Measurements from ENCODE around the gene KAZN. TPM values are rescaled to one million over a fixed set of nuclear protein-coding genes. Genes with fewer than 3 reads are reported as not detected.

The KAZN gene
- polyA plus RNA-seq, 1 experiment = 5.5 TPM

DNA sequence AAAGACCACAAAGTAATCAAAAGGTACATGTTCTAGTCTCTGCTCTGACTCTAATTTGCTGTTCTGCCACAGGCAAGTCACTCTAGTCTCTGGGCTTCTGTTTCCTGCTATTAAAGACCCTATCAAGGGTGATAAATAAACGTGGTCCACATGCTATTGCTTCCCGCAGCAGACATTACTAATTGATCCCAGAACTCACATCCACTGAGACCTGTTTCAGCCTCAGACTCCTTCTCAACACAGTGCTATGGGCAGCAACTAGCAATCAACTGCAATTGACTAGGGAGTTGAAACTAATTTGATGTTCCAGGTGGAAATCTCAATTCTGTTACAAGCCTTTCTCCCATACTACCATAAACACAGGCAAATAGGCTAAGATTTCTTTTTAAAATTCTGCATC lies 150.5 kb downstream of the KAZN start:
- no peak for DNase-seq (ENCODE audit: low read depth)
- TF ChIP-seq, protein P1, sequence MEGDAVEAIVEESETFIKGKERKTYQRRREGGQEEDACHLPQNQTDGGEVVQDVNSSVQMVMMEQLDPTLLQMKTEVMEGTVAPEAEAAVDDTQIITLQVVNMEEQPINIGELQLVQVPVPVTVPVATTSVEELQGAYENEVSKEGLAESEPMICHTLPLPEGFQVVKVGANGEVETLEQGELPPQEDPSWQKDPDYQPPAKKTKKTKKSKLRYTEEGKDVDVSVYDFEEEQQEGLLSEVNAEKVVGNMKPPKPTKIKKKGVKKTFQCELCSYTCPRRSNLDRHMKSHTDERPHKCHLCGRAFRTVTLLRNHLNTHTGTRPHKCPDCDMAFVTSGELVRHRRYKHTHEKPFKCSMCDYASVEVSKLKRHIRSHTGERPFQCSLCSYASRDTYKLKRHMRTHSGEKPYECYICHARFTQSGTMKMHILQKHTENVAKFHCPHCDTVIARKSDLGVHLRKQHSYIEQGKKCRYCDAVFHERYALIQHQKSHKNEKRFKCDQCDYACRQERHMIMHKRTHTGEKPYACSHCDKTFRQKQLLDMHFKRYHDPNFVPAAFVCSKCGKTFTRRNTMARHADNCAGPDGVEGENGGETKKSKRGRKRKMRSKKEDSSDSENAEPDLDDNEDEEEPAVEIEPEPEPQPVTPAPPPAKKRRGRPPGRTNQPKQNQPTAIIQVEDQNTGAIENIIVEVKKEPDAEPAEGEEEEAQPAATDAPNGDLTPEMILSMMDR (IDR thresholded peaks at IDR 0.05; ENCODE audit: insufficient read depth, low read depth, low read length) = no peak
- H3K36me3 ChIP-seq (ENCODE audit: control insufficient read depth, insufficient read depth, low read length) = no peaks in the 10 kb centered on the region
- ChIA-PET POLR2A (no interaction called here), CTCF (no interaction called here)
- no peak overlapping the region for H3K4me3 ChIP-seq (ENCODE audit: low read depth, low read length)
- H3K27me3 ChIP-seq (ENCODE audit: control insufficient read depth, insufficient read depth, low read length) = no peaks in the 10 kb centered on the region

DNA sequence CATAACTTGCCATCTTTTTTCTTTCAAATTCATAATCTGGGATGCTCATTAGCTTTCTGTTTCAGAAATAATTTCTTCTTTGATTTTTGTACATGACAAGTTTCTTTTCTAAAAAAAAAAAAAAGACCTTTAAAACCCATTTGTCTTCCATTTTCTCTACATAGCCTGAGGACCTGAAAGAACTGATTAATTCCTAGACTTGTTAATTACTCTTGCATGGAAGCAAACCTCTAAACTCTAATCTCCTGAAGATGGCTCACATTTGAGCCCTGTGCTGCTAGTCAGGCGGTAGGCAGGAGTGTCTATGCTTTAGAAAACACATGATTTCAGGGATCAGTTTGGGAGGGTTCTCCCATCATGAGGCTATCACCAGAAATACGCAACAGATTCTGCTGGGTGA lies 152.0 kb downstream of the KAZN start:
- POLR2A ChIA-PET = no interaction called here
- CTCF ChIA-PET = interaction anchor here (1.1 kb wide), 1 partner anchor 297 kb away, joined by 3 read pairs; no protein-coding TSS in a partner anchor
- TF ChIP-seq, protein P1 (IDR thresholded peaks at IDR 0.05; ENCODE audit: insufficient read depth, low read depth, low read length) = no peak

DNA sequence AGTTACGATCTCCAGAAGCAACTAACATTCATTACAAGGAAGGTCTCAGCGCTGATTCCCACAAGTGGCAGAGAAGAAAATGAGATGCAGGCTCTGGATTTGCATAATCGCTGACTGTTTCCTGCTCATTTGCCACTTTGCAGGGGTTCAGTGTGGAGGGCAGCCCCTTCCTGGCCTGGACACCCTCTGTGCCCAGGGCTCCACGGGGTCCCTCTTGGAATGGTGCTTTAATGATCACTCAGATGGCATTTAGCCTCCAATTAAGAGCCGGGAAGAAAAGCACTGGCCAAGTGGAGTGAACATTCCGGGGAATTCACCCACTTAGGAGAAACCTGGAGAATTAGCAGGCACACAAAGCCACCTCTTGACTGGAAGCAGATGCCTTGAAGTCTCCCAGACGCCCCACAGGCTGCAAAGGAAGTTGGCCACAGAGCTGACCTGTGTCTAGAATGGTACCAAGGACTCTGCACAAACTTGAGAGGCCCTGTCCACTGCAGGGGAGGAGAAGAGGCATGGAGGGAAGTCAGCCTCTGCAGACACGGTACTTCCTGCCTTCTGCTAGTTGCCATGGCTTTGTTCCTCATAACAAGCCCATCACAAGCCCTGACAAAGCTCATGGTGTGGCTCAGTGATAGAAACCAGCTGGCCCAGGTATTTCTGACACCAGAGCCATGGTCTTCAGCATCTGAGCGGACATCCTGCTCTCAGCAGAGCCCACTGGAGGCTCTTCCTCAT lies 157.2 kb downstream of the KAZN start:
- ChIA-PET POLR2A (no interaction called here), CTCF (no interaction called here)
- no peak overlapping the region for H3K4me3 ChIP-seq (ENCODE audit: low read depth, low read length)
- no peak for DNase-seq (ENCODE audit: low read depth)
- TF ChIP-seq, protein P1 (IDR thresholded peaks at IDR 0.05; ENCODE audit: insufficient read depth, low read depth, low read length) = no peak
- no peaks in the 10 kb centered on the region for H3K36me3 ChIP-seq (ENCODE audit: control insufficient read depth, insufficient read depth, low read length)
- H3K27me3 ChIP-seq (ENCODE audit: control insufficient read depth, insufficient read depth, low read length) = no peaks in the 10 kb centered on the region

More for the DNA sequence above, 152.0 kb downstream of the KAZN start:
- no peak for DNase-seq (ENCODE audit: low read depth)
- no peaks in the 10 kb centered on the region for H3K36me3 ChIP-seq (ENCODE audit: control insufficient read depth, insufficient read depth, low read length)
- no peak overlapping the region for H3K4me3 ChIP-seq (ENCODE audit: low read depth, low read length)
- H3K27me3 ChIP-seq (ENCODE audit: control insufficient read depth, insufficient read depth, low read length) = no peaks in the 10 kb centered on the region

DNA sequence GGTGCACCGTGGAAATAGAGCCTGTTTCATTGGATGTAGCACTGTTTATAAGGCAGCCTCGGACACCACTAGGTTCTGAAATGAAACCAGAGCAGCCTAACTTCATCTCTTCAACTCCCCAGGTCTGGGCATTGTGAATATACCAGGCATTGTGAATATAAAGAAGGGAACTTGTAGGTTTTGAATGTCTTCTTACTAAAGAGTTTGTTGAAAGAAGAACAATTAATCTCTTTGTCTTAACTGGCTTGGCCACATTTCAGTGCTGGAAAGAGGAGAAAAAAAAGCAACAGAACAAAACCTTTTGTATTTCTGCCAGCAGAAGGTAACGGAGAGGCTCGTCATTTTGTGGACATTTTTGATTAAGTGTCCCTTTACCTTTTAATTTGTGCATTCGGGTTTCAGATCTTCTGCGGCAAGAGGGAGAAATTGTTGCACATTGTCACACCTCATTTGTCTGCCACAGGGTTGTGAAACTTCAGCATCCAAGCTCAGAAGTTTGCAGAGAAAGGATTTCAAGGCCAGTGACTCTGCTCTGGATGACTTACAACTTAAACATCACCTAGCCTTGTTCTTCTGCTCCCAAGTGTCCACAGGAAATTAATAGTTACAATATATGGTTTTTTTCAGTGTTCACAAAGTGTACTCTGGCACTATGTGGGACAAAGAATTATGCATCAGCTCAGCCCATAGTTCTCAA lies 158.3 kb downstream of the KAZN start:
- TF ChIP-seq, protein P1 (IDR thresholded peaks at IDR 0.05; ENCODE audit: insufficient read depth, low read depth, low read length) = no peak
- DNase-seq (ENCODE audit: low read depth) = no peak
- CTCF ChIA-PET = interaction anchor here (0.8 kb wide), 1 partner anchor 11 kb away, joined by 3 read pairs; no protein-coding TSS in a partner anchor
- POLR2A ChIA-PET = interaction anchor here (0.6 kb wide), 1 partner anchor 205 kb away, joined by 3 read pairs; no protein-coding TSS in a partner anchor
- Histone ChIP-seq H3K4me3 (ENCODE audit: low read depth, low read length) (no peak overlapping the region), H3K27me3 (ENCODE audit: control insufficient read depth, insufficient read depth, low read length) (no peaks in the 10 kb centered on the region), H3K36me3 (ENCODE audit: control insufficient read depth, insufficient read depth, low read length) (no peaks in the 10 kb centered on the region)

DNA sequence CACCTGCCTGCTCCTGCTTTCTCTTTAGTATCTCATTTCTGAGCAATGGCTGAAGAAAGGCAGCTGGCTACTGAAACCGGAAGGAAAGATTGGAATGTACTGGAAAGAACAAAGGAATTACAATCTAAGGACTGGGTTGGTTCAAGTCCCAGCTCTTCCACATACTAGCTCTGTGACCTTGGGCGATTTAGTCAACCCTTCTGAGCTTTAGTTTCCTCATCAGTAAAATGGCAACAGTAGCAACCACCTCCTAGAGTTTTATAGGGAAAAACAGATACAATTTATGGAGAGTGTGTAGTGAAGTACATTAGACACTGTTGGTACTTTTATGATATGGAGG lies 158.8 kb downstream of the KAZN start:
- ChIA-PET CTCF (interaction anchor here (0.8 kb wide), 1 partner anchor 12 kb away, joined by 3 read pairs; no protein-coding TSS in a partner anchor), POLR2A (interaction anchor here (0.6 kb wide), 1 partner anchor 205 kb away, joined by 3 read pairs; no protein-coding TSS in a partner anchor)
- DNase-seq (ENCODE audit: low read depth) = no peak
- TF ChIP-seq, protein P1 (IDR thresholded peaks at IDR 0.05; ENCODE audit: insufficient read depth, low read depth, low read length) = no peak
- no peak overlapping the region for H3K4me3 ChIP-seq (ENCODE audit: low read depth, low read length)
- no peaks in the 10 kb centered on the region for H3K36me3 ChIP-seq (ENCODE audit: control insufficient read depth, insufficient read depth, low read length)
- H3K27me3 ChIP-seq (ENCODE audit: control insufficient read depth, insufficient read depth, low read length) = no peaks in the 10 kb centered on the region

Data from BJ (cell line).